Loucy (cell line): ENCODE results near the gene U2AF2.
A peak's percentile ranks its signal among the peaks of the same experiment; 100 is the strongest.

Source experiments
- H2AFZ ChIP-seq: fragments of 200-600 bp; sonication (generic); 2 replicates; pipeline ENCODE4 v1.6.0; 2016; ENCODE audit warnings: antibody characterized with exemption, mild to moderate bottlenecking, low read length, moderate library complexity
- H3F3A ChIP-seq: fragments of 200-600 bp; 2 replicates; pipeline ENCODE4 v1.6.0; 2016; ENCODE audit warnings: antibody characterized with exemption, low read depth, mild to moderate bottlenecking
- H3K27me3 ChIP-seq: fragments of 200-600 bp; sonication (generic); 2 replicates; pipeline ENCODE4 v1.6.1; 2014; ENCODE audit warnings: low read length, mild to moderate bottlenecking; ENCODE audit not compliant: insufficient read depth, poor library complexity, severe bottlenecking
- H3K36me3 ChIP-seq: fragments of 200-600 bp; sonication (generic); 2 replicates; pipeline ENCODE4 v1.6.1; 2016; ENCODE audit warnings: low read length; ENCODE audit not compliant: insufficient read depth
- H3K4me1 ChIP-seq: fragments of 200-600 bp; sonication (generic); 2 replicates; pipeline ENCODE4 v1.5.1; 2014; ENCODE audit warnings: low read length, mild to moderate bottlenecking; ENCODE audit not compliant: insufficient read depth, poor library complexity, severe bottlenecking
- H3K4me2 ChIP-seq: fragments of 200-600 bp; sonication (generic); 2 replicates; pipeline ENCODE4 v1.6.0; 2014; ENCODE audit warnings: antibody characterized with exemption, low read length, low read depth, mild to moderate bottlenecking; ENCODE audit not compliant: poor library complexity, severe bottlenecking
- H3K4me3 ChIP-seq: fragments of 200-600 bp; sonication (generic); 2 replicates; pipeline ENCODE4 v1.5.1; 2014; ENCODE audit warnings: low read length, mild to moderate bottlenecking, mixed read lengths; ENCODE audit not compliant: poor library complexity, severe bottlenecking
- H3K79me2 ChIP-seq: fragments of 200-600 bp; sonication (generic); 2 replicates; pipeline ENCODE4 v1.6.1; 2014; ENCODE audit warnings: low read length; ENCODE audit not compliant: insufficient read depth
- H3K9ac ChIP-seq: fragments of 200-600 bp; sonication (generic); 2 replicates; pipeline ENCODE4 v1.6.0; 2014; ENCODE audit warnings: mild to moderate bottlenecking, low read depth, low read length, moderate library complexity; ENCODE audit not compliant: poor library complexity, severe bottlenecking
- H3K9me2 ChIP-seq: fragments of 200-600 bp; sonication (generic); replicated peaks from 2 replicates; pipeline ENCODE4 v1.6.1; 2016; ENCODE audit warnings: low read depth, low read length, mixed read lengths
- H3K9me3 ChIP-seq: fragments of 200-600 bp; sonication (generic); 2 replicates; pipeline ENCODE4 v1.6.1; 2014; ENCODE audit warnings: mild to moderate bottlenecking, antibody characterized with exemption, low read length, low read depth; ENCODE audit not compliant: insufficient read depth
- H4K20me1 ChIP-seq: fragments of 200-600 bp; sonication (generic); 2 replicates; pipeline ENCODE4 v1.6.0; 2014; ENCODE audit warnings: antibody characterized with exemption, low read length, mild to moderate bottlenecking; ENCODE audit not compliant: insufficient read depth, poor library complexity, severe bottlenecking
- CTCF ChIP-seq: fragments of 200-600 bp; sonication (generic); conservative IDR thresholded peaks from 2 replicates; pipeline ENCODE4 v1.5.1; 2014; ENCODE audit warnings: mild to moderate bottlenecking, antibody characterized with exemption, low read length
- EZH2phosphoT487 ChIP-seq: fragments of 200-600 bp; IDR thresholded peaks from 2 replicates; pipeline ENCODE4 v1.6.1; 2018; ENCODE audit warnings: antibody characterized with exemption, mild to moderate bottlenecking, moderate library complexity, borderline replicate concordance

U2AF2 gene

GRCh38 chr19:55640043-55640576, 14.7 kb upstream of the U2AF2 start:
- Histone ChIP-seq H3K4me1 (peaks cover 48% of the 10 kb centered on the region), H3K79me2 (peaks cover 68% of the 10 kb centered on the region), H3K4me2 (peak overlapping the region; percentile 100)

GRCh38 chr19:55640577-55641425, 14.0 kb upstream of the U2AF2 start, which contains the start of gene ZNF580:
Gene ZNF580, plus strand, starts transcription at chr19:55641002. Its CDS starts 1,507 bp downstream, at chr19:55642509.
- Histone ChIP-seq H3K4me2 (peak within 1 kb of the TSS; percentile 100), H3F3A (no peaks in the 10 kb centered on the region), H3K9me3 (no peaks in the 10 kb centered on the region), H3K27me3 (no peaks in the 10 kb centered on the region), H2AFZ (peak within 1 kb of the TSS; percentile 73), H3K9me2 (no peaks in the 10 kb centered on the region), H3K4me3 (peak within 1 kb of the TSS; percentile 96), H3K79me2 (peaks cover 68% of the 10 kb centered on the region), H3K36me3 (no peaks in the 10 kb centered on the region; the same call in 1 of the 2 replicates), H4K20me1 (peaks cover 5% of the 10 kb centered on the region), H3K9ac (peak within 1 kb of the TSS; percentile 85), H3K4me1 (peaks cover 42% of the 10 kb centered on the region)
- TF ChIP-seq EZH2phosphoT487: no peak
- no peak for TF ChIP-seq CTCF

More at GRCh38 chr19:55640043-55640576, 14.7 kb upstream of the U2AF2 start:
- Histone ChIP-seq H4K20me1 (peaks cover 12% of the 10 kb centered on the region), H3K9ac (peak overlapping the region; percentile 85), H3K36me3 (no peaks in the 10 kb centered on the region; the same call in 1 of the 2 replicates), H3K27me3 (no peaks in the 10 kb centered on the region), H3K9me2 (no peaks in the 10 kb centered on the region), H3K4me3 (peak overlapping the region; percentile 96), H2AFZ (peak overlapping the region; percentile 73; the same call in 1 of the 2 replicates), H3K9me3 (no peaks in the 10 kb centered on the region), H3F3A (no peaks in the 10 kb centered on the region)
- TF ChIP-seq CTCF: no peak
- no peak for TF ChIP-seq EZH2phosphoT487

- Histone ChIP-seq H2AFZ (peak overlapping the region; percentile 73), H3K36me3 (no peaks in the 10 kb centered on the region; the same call in 1 of the 2 replicates), H3K79me2 (peaks cover 60% of the 10 kb centered on the region), H3K4me1 (peaks cover 34% of the 10 kb centered on the region), H3K9me2 (no peaks in the 10 kb centered on the region), H4K20me1 (peaks cover 4% of the 10 kb centered on the region), H3K4me2 (peak overlapping the region; percentile 100), H3K4me3 (peak overlapping the region; percentile 96), H3K27me3 (no peaks in the 10 kb centered on the region), H3F3A (no peaks in the 10 kb centered on the region), H3K9me3 (no peaks in the 10 kb centered on the region), H3K9ac (peak overlapping the region; percentile 85)
- TF ChIP-seq EZH2phosphoT487 (no peak), CTCF (no peak)
Measured at GRCh38 chr19:55641426-55642152, 13.2 kb upstream of the U2AF2 start.
